HG02852 (cell line): ENCODE results near the gene UBE4B.
A peak's percentile ranks its signal among the peaks of the same experiment; 100 is the strongest.
"Not testable (repeated sequence)": the region's sequence is repeated elsewhere in the genome, so short reads cannot be mapped to it uniquely, and the experiment has no call there.

ENCODE experiments used
- ATAC-seq: cut with Tn5 transposase; IDR thresholded peaks from one replicate; pipeline ENCODE4 v1.9.1; 2021; ENCODE audit warnings: mild to moderate bottlenecking, moderate library complexity; ENCODE audit not compliant: unreplicated experiment

UBE4B gene

GRCh38 chr1:10207810-10208209, 175.1 kb downstream of the UBE4B start:
- ATAC-seq = no peak

- no peak for ATAC-seq
These were observed 175.8 kb downstream of the UBE4B start for GRCh38 chr1:10208537-10208936.

GRCh38 chr1:10209590-10209904, 176.8 kb downstream of the UBE4B start:
- no peak for ATAC-seq

- ATAC-seq = peak; percentile 98
These were observed 177.4 kb downstream of the UBE4B start, which contains the start of gene KIF1B for GRCh38 chr1:10209905-10210810. KIF1B (plus strand) TSS chr1:10210570; CDS start chr1:10232329, 21,759 bp downstream.

- peak; percentile 9 for ATAC-seq
These were observed 178.4 kb downstream of the UBE4B start for GRCh38 chr1:10210841-10211804.

- ATAC-seq = no peak
These were observed 179.2 kb downstream of the UBE4B start for GRCh38 chr1:10211805-10212410.

GRCh38 chr1:10212476-10212875, 179.7 kb downstream of the UBE4B start:
- no peak for ATAC-seq

- ATAC-seq = no peak
These were observed 180.5 kb downstream of the UBE4B start for GRCh38 chr1:10213186-10213705.

- no peak for ATAC-seq
These were observed 183.5 kb downstream of the UBE4B start for GRCh38 chr1:10216090-10216749.

- ATAC-seq = no peak
These were observed 185.1 kb downstream of the UBE4B start for GRCh38 chr1:10217748-10218441.

GRCh38 chr1:10220200-10220599, 187.4 kb downstream of the UBE4B start:
- no peak for ATAC-seq

- ATAC-seq = not testable (repeated sequence)
These were observed 187.9 kb downstream of the UBE4B start for GRCh38 chr1:10220657-10221056.

- ATAC-seq = no peak
These were observed 192.8 kb downstream of the UBE4B start for GRCh38 chr1:10225573-10225972.

GRCh38 chr1:10228528-10228927, 195.8 kb downstream of the UBE4B start:
- no peak for ATAC-seq

GRCh38 chr1:10229903-10230302, 197.1 kb downstream of the UBE4B start:
- ATAC-seq = no peak
